Measurements from ENCODE around the gene TUBB4B. TPM values are rescaled to one million over a fixed set of nuclear protein-coding genes. Genes with fewer than 3 reads are reported as not detected.

TUBB4B gene
- total RNA-seq, 1 donor from 2014 or later: 132 TPM

DNA sequence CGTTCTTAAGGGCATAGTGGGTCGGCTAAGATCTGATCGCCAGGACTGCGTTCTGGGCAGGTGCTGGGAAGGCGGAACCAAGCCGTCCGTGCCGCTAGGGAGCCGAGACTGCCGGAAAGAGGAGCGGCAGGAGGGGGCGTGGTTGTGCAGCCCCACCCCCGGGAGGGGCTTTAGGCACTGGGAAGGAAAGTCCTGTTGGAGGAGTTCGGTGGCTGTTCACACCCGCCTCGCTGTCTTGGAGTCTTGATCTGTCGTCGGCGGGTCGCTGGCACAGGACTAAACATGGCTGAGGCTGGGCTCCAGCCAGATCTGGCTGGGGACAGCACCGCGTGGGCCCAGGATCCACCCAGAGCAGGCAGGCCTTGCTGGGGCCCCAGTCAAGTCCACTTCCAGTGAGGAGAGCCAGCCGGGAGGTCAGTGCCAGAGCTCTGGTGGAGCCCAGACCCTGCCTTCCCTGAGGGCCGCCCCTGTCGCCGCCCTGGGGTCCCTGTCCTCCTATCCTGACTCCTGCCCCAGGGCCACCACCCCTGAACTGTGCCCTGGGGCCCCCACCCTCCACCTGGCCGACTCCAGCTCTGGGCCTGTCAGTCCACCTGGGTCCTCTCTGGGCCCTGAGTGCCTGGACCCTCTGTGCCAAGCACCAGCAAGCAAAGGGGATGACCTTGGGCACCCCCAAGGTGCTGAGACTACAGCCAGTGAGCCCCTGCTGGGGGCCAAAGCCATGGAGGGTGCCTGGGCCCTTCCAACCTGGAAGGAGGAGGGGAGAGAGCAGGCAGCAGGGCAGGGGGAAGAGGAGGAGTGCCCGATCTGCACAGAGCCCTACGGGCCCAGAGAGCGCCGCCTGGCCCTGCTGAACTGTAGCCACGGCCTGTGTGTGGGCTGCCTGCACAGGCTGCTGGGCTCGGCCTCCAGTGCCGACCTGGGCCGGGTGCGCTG is 23.5 kb upstream of the TUBB4B start:
- no peak overlapping the region for H3K4me3 Mint-ChIP-seq (ENCODE audit: unreplicated experiment)
- peaks cover 5% of the 10 kb centered on the region for H3K4me1 Mint-ChIP-seq (ENCODE audit: unreplicated experiment)
- H3K27me3 Mint-ChIP-seq (ENCODE audit: unreplicated experiment): no peaks in the 10 kb centered on the region
- peak overlapping the region; percentile 27 for H3K27ac Mint-ChIP-seq (ENCODE audit: unreplicated experiment)
- H3K36me3 Mint-ChIP-seq (ENCODE audit: unreplicated experiment): peaks cover 3% of the 10 kb centered on the region
- TF ChIP-seq, protein P1, sequence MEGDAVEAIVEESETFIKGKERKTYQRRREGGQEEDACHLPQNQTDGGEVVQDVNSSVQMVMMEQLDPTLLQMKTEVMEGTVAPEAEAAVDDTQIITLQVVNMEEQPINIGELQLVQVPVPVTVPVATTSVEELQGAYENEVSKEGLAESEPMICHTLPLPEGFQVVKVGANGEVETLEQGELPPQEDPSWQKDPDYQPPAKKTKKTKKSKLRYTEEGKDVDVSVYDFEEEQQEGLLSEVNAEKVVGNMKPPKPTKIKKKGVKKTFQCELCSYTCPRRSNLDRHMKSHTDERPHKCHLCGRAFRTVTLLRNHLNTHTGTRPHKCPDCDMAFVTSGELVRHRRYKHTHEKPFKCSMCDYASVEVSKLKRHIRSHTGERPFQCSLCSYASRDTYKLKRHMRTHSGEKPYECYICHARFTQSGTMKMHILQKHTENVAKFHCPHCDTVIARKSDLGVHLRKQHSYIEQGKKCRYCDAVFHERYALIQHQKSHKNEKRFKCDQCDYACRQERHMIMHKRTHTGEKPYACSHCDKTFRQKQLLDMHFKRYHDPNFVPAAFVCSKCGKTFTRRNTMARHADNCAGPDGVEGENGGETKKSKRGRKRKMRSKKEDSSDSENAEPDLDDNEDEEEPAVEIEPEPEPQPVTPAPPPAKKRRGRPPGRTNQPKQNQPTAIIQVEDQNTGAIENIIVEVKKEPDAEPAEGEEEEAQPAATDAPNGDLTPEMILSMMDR (IDR thresholded peaks at IDR 0.05): no peak
- DNase-seq (ENCODE audit: extremely low spot score, unreplicated experiment): no peak
- H3K9me3 Mint-ChIP-seq (ENCODE audit: unreplicated experiment): no peaks in the 10 kb centered on the region

DNA sequence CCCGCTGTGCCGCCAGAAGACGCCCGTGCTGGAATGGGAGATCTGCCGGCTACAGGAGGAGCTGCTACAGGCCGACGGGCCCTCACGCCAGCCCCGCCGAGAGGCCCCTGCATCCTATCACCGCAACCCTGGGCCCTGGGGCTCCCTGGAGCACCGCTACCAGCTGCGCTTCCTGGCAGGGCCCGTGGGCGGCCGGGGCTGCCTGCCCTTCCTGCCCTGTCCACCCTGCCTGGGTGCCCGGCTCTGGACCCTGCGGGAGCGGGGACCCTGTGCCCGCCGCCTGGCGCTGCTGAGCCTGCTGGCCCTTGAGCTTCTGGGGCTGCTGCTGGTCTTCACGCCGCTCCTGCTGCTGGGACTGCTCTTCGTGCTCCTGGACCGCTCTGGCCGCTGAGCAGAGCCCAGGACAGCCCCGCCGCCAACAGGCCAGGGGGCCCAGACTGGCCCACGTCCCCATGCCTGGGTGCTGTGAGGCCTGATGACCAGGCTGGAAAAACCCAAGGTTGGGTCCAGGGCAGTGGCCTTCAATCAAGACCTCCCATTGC is 22.8 kb upstream of the TUBB4B start:
- Mint-ChIP-seq H3K4me3 (ENCODE audit: unreplicated experiment) (no peak overlapping the region), H3K4me1 (ENCODE audit: unreplicated experiment) (peaks cover 10% of the 10 kb centered on the region), H3K27me3 (ENCODE audit: unreplicated experiment) (no peaks in the 10 kb centered on the region), H3K27ac (ENCODE audit: unreplicated experiment) (no peak overlapping the region), H3K9me3 (ENCODE audit: unreplicated experiment) (no peaks in the 10 kb centered on the region), H3K36me3 (ENCODE audit: unreplicated experiment) (no peaks in the 10 kb centered on the region)
- no peak for DNase-seq (ENCODE audit: extremely low spot score, unreplicated experiment)
- TF ChIP-seq, protein P1 (IDR thresholded peaks at IDR 0.05): no peak

DNA sequence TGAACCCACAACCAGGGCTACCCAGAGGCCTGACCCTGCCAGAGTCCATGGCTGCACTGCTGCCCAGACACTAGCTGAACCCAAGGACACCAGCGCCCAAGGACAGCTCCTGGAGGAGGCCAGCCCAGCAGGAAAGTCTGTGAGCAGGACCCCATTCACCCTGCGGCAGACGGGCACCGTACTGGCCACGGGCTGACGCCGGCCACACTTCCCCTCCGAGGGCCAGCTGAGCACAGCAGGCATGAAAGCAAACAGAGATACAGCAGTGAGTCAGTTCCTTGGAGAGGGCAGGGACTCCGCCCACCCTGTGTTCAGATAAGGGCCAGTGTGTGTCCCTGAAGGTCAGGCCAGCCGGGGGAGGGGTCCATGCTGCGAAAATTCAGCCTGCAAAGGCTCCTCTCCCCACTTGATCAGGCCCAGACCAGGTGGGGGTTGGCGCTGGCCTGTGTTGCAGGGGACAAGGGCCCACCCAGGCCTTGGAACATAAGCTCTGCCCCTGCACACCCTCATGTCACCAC is 22.3 kb upstream of the TUBB4B start:
- Mint-ChIP-seq H3K4me3 (ENCODE audit: unreplicated experiment) (no peak overlapping the region), H3K36me3 (ENCODE audit: unreplicated experiment) (no peaks in the 10 kb centered on the region), H3K27ac (ENCODE audit: unreplicated experiment) (no peak overlapping the region), H3K27me3 (ENCODE audit: unreplicated experiment) (no peaks in the 10 kb centered on the region), H3K4me1 (ENCODE audit: unreplicated experiment) (peaks cover 10% of the 10 kb centered on the region), H3K9me3 (ENCODE audit: unreplicated experiment) (no peaks in the 10 kb centered on the region)
- TF ChIP-seq, protein P1 (IDR thresholded peaks at IDR 0.05): no peak
- no peak for DNase-seq (ENCODE audit: extremely low spot score, unreplicated experiment)

DNA sequence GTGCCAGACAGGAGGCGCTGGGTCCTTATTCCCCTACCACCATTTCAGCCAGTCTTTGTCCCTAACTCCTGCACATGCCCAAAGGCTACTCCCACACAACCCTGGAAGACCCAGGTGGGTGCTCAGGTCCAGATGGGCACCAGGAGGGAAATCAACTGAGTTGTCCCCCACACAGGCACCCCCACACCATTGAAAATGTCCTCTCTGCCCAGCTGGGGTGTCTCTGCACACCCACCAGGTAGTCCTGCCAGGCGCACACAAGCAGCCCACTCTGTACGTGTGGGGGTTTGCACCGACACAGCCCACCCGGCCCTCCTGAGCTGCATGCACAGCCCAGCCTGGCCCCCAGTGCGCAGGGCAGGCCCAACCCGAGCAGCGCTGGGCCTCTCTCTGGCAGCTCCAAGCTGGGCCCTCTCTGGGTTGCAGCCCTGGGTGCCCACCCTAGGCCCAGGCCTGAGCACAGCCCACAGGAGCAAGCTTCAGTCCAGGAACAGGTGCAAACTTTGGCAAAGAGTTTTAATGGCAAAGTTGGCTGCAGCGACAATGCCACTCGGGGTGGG is 21.2 kb upstream of the TUBB4B start:
- Mint-ChIP-seq H3K27me3 (ENCODE audit: unreplicated experiment) (no peaks in the 10 kb centered on the region), H3K27ac (ENCODE audit: unreplicated experiment) (no peak overlapping the region), H3K9me3 (ENCODE audit: unreplicated experiment) (no peaks in the 10 kb centered on the region), H3K4me3 (ENCODE audit: unreplicated experiment) (no peak overlapping the region), H3K4me1 (ENCODE audit: unreplicated experiment) (peaks cover 11% of the 10 kb centered on the region), H3K36me3 (ENCODE audit: unreplicated experiment) (no peaks in the 10 kb centered on the region)
- DNase-seq (ENCODE audit: extremely low spot score, unreplicated experiment): no peak
- TF ChIP-seq, protein P1 (IDR thresholded peaks at IDR 0.05): no peak
